C4-2B (cell line): ENCODE data around the gene KRT10.

ENCODE experiments used
- H3K27ac ChIP-seq: fragments of 450-650 bp; 2 replicates; pipeline ENCODE4 v1.5.1; 2017
- ZFX ChIP-seq: fragments of 450-650 bp; IDR thresholded peaks from 2 replicates; pipeline ENCODE4 v1.6.1; 2017
- TF ChIP-seq, protein P1 (sequence below): fragments of 450-650 bp; conservative IDR thresholded peaks from 2 replicates; pipeline ENCODE4 v1.5.1; 2017; ENCODE audit warnings: mild to moderate bottlenecking

The KRT10 gene

GRCh38 chr17:40772101-40772500 lies 50.3 kb downstream of the KRT10 start, which contains the start of gene KRT26:
Gene KRT26, minus strand, starts transcription at chr17:40772201. Its CDS starts 88 bp downstream, at chr17:40772113.
- H3K27ac ChIP-seq = no peak within 1 kb of the TSS

More at GRCh38 chr17:40772101-40772500, 50.3 kb downstream of the KRT10 start, which contains the start of gene KRT26:
- TF ChIP-seq, protein P1, sequence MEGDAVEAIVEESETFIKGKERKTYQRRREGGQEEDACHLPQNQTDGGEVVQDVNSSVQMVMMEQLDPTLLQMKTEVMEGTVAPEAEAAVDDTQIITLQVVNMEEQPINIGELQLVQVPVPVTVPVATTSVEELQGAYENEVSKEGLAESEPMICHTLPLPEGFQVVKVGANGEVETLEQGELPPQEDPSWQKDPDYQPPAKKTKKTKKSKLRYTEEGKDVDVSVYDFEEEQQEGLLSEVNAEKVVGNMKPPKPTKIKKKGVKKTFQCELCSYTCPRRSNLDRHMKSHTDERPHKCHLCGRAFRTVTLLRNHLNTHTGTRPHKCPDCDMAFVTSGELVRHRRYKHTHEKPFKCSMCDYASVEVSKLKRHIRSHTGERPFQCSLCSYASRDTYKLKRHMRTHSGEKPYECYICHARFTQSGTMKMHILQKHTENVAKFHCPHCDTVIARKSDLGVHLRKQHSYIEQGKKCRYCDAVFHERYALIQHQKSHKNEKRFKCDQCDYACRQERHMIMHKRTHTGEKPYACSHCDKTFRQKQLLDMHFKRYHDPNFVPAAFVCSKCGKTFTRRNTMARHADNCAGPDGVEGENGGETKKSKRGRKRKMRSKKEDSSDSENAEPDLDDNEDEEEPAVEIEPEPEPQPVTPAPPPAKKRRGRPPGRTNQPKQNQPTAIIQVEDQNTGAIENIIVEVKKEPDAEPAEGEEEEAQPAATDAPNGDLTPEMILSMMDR = no peak
- TF ChIP-seq ZFX = no peak
